GM19043 (cell line): ENCODE results near the gene MCU.
"Not testable (repeated sequence)": the region's sequence is repeated elsewhere in the genome, so short reads cannot be mapped to it uniquely, and the experiment has no call there.

Source experiments
- ATAC-seq: cut with Tn5 transposase; IDR thresholded peaks from one replicate; pipeline ENCODE4 v1.9.1; 2021; ENCODE audit warnings: low read depth; ENCODE audit not compliant: unreplicated experiment

Gene MCU

GRCh38 chr10:72887043-72887442 lies 195.1 kb downstream of the MCU start:
- ATAC-seq: no peak

- ATAC-seq: no peak
Observed at GRCh38 chr10:72888151-72888638, 196.3 kb downstream of the MCU start.

GRCh38 chr10:72889391-72889831 lies 197.5 kb downstream of the MCU start:
- no peak for ATAC-seq

GRCh38 chr10:72890086-72890485 lies 198.1 kb downstream of the MCU start:
- ATAC-seq: no peak

GRCh38 chr10:72893136-72893798 lies 201.3 kb downstream of the MCU start, which contains the start of gene OIT3:
Gene OIT3 (plus strand): TSS chr10:72893739. CDS start chr10:72893799, 60 bp downstream.
- ATAC-seq: no peak

- ATAC-seq: no peak
Observed at GRCh38 chr10:72895236-72895850, 203.4 kb downstream of the MCU start.

GRCh38 chr10:72898616-72899015 lies 206.7 kb downstream of the MCU start:
- no peak for ATAC-seq

- ATAC-seq: no peak
Observed at GRCh38 chr10:72899545-72899944, 207.6 kb downstream of the MCU start.

GRCh38 chr10:72903941-72904446 lies 212.1 kb downstream of the MCU start:
- not testable (repeated sequence) for ATAC-seq

GRCh38 chr10:72904806-72905205 lies 212.9 kb downstream of the MCU start:
- ATAC-seq: no peak

GRCh38 chr10:72906446-72906845 lies 214.5 kb downstream of the MCU start:
- ATAC-seq: no peak

GRCh38 chr10:72910705-72911104 lies 218.8 kb downstream of the MCU start:
- ATAC-seq: no peak

GRCh38 chr10:72911758-72912157 lies 219.8 kb downstream of the MCU start:
- no peak for ATAC-seq

GRCh38 chr10:72912736-72913135 lies 220.8 kb downstream of the MCU start:
- ATAC-seq: no peak

- ATAC-seq: no peak
Observed at GRCh38 chr10:72913287-72913686, 221.3 kb downstream of the MCU start.

GRCh38 chr10:72917201-72917600 lies 225.3 kb downstream of the MCU start:
- ATAC-seq: not testable (repeated sequence)

GRCh38 chr10:72917803-72918332 lies 225.9 kb downstream of the MCU start:
- ATAC-seq: not testable (repeated sequence)

GRCh38 chr10:72918352-72918751 lies 226.4 kb downstream of the MCU start:
- ATAC-seq: no peak

- ATAC-seq: not testable (repeated sequence)
Observed at GRCh38 chr10:72921147-72921683, 229.3 kb downstream of the MCU start.

GRCh38 chr10:72924351-72924750 lies 232.4 kb downstream of the MCU start:
- no peak for ATAC-seq

- ATAC-seq: no peak
Observed at GRCh38 chr10:72925951-72926465, 234.1 kb downstream of the MCU start.
